SIG-M5 treated with dmso at 0.1 percent for 504 hours (cell line): Measurements from ENCODE around the gene ERMN.
"Not testable (repeated sequence)": the region's sequence is repeated elsewhere in the genome, so short reads cannot be mapped to it uniquely, and the experiment has no call there.

ENCODE experiments used
- DNase-seq: peaks from one replicate; lab custom pipeline; 2025; ENCODE audit not compliant: unreplicated experiment; lab: John Stamatoyannopoulos, UW

ERMN gene

DNA sequence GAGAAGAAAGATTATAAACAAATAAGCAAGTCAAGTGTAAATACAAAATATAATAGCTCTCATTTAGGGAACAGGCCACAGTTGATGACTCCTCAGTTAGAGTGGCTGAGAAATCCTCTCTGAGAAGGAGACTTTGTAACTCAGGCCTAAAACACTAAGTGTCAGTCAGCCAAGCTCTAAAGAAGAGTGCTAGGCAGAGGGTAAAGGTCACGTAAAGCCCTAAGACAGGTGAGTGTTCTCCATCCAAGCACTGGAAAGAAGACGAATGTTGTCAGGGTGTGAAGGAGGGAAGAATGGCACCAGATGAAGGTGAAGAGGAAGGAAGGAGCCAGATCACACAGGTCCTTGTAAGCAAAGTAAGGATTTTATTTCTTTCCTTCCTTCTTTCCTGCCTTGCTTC lies 24.3 kb downstream of the ERMN start:
- DNase-seq = no peak

GRCh38 chr2:157296958-157297357 lies 28.7 kb downstream of the ERMN start:
- no peak for DNase-seq

- DNase-seq = no peak
Observed at GRCh38 chr2:157296490-157296889, 29.1 kb downstream of the ERMN start.

DNA sequence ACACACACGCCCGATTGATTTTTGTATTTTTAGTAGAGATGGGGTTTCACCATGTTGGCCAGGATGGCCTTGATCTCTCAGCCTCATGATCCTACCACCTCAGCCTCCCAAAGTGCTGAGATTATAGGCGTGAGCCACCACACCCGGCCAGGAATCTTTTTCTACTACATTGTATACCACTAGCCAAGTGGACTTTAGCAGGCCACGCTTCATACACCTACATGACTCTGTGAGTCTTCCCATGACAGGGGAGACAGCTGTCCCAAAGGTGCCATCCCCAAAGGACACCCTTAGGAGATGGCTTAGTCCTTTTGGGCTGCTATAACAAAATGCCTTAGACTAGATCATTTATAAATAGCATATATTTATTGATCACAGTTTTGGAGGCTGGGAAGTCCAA lies 32.8 kb downstream of the ERMN start:
- DNase-seq = no peak

- DNase-seq = peak; percentile 32
Observed at GRCh38 chr2:157291018-157291417, 34.6 kb downstream of the ERMN start.

- DNase-seq = no peak
Observed at GRCh38 chr2:157290525-157290924, 35.1 kb downstream of the ERMN start.

GRCh38 chr2:157287160-157287559 lies 38.5 kb downstream of the ERMN start:
- DNase-seq = no peak

DNA sequence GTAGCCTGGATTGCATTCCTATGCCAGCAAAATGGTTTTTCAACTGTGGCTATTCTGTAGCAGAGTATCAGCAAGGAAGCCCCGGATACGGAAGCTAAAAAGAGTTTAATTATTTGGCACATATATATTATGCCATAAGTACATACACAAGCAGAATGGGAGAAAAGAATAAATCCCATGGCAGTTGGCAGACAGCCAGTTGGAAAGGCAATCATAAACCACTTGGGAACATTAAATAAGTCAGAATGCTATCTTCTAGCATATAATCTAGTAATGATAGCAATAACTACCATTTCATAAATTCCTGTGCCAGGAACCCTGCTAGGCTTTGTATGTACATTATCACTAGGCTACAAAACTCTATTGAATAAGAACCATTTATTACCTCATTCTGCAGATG lies 42.2 kb downstream of the ERMN start:
- no peak for DNase-seq

DNA sequence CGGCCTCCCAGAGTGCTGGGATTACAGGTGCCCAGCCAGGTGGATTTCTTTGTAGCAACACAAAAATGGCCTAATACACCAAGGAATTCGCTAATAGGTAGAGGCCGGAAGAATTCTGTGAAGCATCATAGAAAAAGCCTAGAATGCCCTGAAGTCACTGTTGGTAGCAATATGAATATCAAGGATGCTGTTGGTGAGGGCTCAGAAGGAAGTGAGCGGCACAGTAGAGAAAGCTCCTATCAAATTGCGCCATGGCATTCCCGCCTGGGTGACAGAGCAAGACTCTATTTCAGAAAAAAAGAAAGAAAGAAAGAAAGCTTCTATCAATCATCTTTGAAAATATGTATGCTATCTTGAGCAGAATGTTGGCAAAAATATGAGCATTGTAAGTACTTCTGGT lies 44.3 kb downstream of the ERMN start:
- DNase-seq = no peak

- DNase-seq = not testable (repeated sequence)
Observed at GRCh38 chr2:157279311-157279710, 46.3 kb downstream of the ERMN start.

- DNase-seq = no peak
Observed at GRCh38 chr2:157271590-157272203, 53.9 kb downstream of the ERMN start.

GRCh38 chr2:157269922-157270321 lies 55.7 kb downstream of the ERMN start:
- DNase-seq = peak; percentile 50

DNA sequence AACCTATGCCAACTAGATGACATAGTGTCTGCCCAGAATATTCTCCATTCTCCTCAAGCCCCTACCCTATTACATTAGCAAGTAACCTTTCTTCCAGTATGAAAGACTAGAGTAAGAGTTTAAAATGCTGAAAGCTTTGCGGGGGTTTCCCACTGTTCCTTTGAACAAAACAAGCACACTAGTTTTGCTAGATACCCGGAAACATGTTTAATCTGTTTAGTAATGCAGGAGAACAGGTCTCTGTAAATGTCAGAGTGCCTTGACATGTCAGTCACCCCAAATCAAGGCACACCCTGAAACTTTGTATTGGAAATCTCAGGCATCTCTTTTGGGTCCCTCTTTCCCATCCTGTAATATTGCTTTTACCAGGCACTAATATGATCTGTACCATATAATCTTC lies 56.6 kb downstream of the ERMN start:
- no peak for DNase-seq
